HG03108 (cell line): ENCODE data around the gene BCAS3.

Experiments used
- ATAC-seq: cut with Tn5 transposase; IDR thresholded peaks from one replicate; pipeline ENCODE4 v1.9.1; 2021; ENCODE audit warnings: moderate library complexity; ENCODE audit not compliant: unreplicated experiment

Gene BCAS3

GRCh38 chr17:61402978-61403800, 725.5 kb downstream of the BCAS3 start:
- no peak for ATAC-seq

GRCh38 chr17:61403801-61404662, 726.4 kb downstream of the BCAS3 start:
- no peak for ATAC-seq

DNA sequence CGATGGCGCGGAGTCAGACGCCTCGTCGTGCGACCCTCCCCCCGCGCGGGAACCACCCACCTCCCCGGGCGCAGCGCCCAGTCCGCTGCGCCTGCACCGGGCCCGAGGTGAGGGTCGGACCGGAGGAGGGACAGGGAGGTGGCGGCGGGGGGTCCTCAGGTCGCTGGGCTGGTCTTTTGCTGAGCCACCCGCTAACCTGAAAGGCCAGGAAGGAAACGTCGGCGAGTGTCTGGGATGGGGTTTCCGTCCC, 726.9 kb downstream of the BCAS3 start:
- ATAC-seq: no peak

- no peak for ATAC-seq
Measured at GRCh38 chr17:61404913-61405685, 727.4 kb downstream of the BCAS3 start.

DNA sequence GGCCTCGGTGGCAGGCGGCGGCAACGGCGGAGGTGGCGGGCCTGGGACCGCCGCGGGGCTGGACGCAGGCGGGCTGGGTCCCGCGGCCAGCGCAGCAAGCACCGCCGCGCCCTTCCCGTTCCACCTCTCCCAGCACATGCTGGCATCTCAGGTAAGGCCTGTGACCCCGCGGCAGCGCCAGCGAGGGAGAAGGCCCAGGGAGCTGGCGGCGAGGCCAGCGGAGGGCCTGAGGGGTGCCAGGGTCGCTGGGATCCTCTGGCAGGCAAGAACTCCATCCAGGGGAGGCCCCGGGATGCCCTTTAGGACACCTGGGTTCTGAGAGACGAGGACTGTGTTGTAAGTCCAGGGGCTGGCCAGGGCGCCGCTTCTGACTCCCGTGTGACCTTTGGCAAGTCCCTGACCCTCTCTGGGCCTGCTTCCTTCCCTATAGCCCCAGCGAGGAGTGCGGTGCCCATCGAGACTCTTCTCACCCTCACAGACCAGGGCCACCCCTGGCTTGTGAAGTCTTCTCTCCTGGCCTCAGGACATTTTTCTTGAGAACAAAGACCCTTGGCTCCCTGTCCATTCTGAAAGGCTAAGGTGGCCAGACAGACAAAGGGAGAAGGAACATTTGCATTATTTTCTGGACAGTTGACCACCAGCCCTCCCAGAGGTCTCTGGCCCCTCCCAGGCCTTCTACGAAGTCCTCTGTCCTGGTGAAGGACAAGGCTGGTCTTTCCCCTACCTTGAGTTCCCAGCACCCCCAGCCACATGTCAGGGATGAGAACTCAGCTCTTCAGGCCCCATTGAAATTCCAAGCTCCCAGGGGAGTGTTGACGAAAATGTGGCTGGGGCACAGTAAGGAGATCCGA, 728.3 kb downstream of the BCAS3 start:
- no peak for ATAC-seq

GRCh38 chr17:61406537-61406845, 728.8 kb downstream of the BCAS3 start:
- ATAC-seq: no peak

DNA sequence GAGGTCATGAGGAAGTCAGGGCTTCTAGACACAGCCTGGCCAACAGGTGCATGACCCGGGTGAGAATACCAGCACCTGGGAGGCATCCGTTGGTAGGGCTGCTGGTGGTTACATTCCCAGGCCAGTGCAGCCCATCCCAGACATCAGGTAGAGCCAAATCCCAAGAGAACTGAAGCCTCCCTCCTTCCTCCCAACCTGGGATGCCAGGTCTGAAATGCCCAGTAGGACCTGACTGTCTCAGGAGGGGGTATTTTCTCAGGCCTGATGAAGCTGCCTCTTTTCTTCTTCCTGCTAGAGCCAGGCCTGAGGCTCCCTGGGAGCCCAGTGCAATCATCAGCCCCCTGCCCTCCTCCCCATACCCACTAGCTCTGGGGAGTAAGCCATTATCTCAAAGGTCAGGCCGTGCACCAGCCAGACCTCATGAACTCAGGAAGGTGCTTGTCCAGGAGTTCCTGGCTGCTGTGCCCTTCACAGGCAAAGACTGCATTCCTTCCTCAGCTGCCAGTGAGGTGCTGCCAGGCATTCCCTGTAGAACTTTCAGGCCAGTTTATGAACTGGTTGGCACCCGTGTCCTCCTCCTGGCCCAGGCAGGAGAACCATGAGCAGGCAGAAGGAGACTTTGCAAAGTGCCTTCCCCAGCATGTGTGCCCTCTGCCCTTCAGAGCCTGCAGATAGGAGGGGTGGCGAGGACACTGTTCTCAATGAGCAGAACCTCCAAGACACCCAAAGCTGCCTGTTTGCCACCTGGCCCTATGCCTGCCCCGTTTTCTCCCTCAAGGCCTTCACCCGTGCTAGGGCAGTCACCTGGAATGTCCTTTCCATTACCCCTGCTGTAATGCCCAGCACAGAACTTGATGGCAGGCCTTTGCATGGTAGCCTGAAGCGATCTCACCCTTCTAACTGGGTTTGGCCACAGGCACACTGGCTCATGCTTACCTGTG, 729.6 kb downstream of the BCAS3 start:
- no peak for ATAC-seq

DNA sequence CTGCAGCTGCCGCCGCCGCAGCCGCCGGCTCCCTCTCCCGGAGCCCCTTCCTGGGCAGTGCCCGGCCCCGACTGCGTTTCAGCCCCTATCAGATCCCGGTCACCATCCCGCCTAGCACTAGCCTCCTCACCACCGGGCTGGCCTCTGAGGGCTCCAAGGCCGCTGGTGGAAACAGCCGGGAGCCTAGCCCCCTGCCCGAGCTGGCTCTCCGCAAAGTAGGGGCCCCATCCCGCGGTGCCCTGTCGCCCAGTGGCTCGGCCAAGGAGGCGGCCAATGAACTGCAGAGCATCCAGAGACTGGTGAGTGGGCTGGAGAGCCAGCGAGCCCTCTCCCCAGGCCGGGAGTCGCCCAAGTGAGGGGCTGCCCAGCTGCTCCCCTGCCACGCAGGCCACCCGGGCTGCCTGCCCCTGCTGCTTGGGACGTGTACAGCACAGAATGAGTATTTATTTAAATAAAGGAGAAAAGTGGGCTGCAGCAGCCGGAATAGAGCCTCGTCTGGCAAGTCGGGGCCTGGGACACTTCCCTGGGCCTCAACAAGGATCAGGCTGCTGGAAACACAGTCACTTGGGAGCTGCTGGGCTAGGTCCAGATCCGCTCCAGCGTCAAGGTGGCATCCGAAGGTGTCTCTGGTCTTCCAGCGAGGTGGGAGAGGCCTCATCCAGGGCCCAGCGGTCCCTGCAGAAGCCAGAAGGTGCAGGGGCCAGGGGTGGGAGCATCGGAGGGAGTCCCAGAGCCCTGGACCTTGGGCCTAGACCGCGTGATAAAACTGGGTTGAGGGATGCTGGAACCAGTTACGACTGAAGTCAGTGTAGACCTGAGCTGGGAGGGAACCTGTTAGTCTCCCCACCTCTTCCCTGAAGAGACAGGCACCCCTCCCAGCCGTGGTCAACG, 730.7 kb downstream of the BCAS3 start:
- no peak for ATAC-seq

DNA sequence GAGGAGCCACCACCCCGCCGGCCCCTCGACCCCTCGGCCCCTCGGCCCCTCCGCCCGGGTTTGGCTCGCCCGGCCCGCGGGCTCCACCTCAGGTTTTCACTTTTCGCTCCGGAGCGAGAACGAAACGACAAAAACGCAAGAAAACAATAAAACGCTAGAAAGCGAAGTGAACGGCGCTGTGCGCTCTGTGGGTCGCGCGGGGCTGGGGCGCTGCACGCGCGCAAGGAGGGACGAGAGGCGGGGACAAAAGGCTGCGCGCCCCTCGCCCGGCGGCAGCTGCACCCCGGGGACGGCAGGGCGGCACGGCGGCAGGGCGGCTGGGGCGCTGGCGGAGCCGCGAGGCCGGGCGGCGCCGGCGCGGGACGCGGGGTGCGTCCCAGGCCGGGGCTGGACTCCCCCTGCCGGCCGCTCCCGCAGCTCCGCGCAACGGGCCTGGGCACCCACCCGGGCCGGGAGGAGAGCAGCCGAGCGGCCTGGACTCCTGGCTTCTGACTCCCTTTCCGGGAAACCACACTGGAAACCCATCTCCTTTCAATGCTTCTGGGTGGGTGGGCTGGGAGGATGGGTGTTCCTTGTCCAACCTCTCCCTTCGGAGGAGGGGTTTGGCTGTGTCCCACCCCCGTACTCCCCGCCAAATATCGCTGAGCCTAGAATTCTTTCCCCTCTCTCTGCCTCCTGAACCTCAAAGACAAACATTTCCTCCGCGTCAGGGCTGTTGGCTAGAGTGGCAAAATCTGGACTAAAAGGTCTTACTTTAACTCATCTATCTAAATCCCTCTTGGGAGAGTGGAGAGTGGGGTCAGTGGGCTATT, 731.9 kb downstream of the BCAS3 start:
- no peak for ATAC-seq

DNA sequence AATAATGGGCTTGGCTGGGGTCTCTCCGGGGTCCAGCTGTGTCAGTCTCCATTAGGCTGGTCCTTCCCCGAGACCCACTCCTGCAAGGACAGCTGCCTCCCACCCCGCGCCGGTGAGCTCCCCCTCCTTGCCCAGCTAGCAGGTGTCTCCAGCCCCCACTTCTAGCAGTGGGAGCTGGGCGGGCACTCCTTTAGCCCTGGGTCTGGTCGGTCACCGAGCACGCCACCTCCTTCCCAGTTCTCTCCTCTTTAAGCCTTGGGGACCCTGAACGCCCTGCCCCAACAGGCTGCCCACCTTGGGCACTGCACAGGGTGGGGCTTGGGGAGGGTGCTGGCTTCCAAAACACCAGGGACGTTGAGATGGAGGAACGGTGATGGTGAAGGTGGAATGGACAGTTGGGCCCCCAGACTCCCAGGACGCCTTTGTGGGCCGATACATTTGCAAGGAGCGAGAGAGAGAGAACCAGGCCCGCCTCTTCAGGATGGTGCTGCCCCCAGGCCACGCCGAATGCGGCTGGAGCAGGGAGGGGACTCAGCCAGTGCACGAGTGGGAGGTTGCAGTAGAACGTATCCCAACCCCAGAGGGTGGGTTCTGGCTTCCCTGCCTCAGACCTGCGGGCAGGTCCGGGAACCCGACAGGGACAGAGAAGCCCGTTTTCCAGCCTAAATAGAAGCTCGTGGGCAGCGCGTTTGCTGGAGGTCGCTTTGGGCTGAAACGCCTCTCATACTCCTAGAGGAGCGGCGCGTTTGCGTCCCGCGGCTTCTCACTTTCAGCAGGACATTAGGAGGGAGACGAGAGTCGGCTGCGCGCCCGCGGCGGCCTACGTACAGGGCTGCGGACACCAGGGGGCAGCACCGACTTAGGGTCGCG, 732.7 kb downstream of the BCAS3 start:
- no peak for ATAC-seq

DNA sequence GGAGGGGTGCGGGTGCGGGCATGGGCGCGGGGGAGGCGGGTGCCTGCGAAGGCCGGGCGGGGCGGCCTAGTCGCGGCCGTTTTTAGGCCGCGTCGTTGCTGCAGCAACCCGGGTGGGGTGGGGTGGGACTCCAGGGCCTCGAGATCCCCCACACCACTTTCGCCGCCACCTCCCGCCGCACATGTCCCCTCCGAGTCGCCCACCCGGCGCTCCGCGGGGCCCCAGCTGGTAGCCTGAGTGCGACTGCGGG, 733.3 kb downstream of the BCAS3 start:
- ATAC-seq: no peak

GRCh38 chr17:61411261-61412142, 733.9 kb downstream of the BCAS3 start:
- no peak for ATAC-seq

DNA sequence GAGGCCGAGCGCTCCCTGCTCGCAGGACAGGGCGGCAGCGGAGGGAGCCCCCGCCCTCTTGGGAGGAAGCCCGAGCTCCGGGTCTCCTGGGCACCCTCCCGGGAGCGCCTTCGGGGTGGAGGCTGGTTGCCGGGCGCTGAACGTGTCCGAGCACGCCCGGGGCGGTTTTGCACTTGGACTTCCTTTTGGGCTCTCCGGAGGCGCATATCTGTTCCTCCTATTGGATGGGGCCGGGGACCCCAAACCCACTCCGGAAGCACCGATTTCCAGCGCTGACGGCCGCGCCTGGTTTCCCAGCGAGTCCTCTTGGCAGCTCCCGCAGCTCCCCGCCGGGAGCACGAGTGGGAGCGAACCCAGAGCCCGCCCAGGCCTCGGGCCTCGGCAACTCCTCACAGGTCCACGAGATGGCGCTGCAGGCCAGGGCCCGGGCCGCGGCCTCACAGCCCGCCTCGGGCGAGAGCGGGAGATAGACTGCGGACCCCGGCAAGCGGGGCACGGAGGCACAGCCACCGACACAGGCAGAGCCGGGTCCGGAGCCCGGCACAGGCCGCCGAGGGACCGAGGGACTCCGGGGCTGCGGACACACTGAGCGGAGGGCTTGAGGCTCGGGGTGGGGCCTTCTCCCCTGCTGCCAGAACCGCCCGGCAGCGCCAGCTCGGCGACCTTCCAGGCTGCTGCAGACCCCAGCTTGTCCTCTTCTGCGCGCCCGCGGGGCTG, 734.6 kb downstream of the BCAS3 start:
- peak; percentile 76 for ATAC-seq

GRCh38 chr17:61412860-61413660, 735.4 kb downstream of the BCAS3 start:
- ATAC-seq: no peak

GRCh38 chr17:61413661-61414126, 736.0 kb downstream of the BCAS3 start:
- ATAC-seq: no peak
